MM.1S (cell line): ENCODE results near the gene TCEAL9.

Experiments
- DNase-seq: peaks from one replicate; pipeline ENCODE4 v3.0.0-alpha.2; 2015
- H2AFZ ChIP-seq: fragments of 300-600 bp; sonication (generic); 2 replicates; pipeline ENCODE4 v1.6.0; 2016; ENCODE audit warnings: antibody characterized with exemption, low read length
- H3F3A ChIP-seq: fragments of 300-600 bp; sonication (generic); 2 replicates; pipeline ENCODE4 v1.6.1; 2016; ENCODE audit warnings: mild to moderate bottlenecking, antibody characterized with exemption, low read length, moderate library complexity, mixed read lengths; ENCODE audit not compliant: insufficient read depth
- H3K27ac ChIP-seq: fragments of 300-600 bp; sonication (generic); 2 replicates; pipeline ENCODE4 v1.5.1; 2016; ENCODE audit warnings: mild to moderate bottlenecking, low read length
- H3K27me3 ChIP-seq: fragments of 300-600 bp; sonication (generic); replicated peaks from 2 replicates; pipeline ENCODE4 v1.6.0; 2016; ENCODE audit warnings: low read length; ENCODE audit not compliant: insufficient read depth
- H3K36me3 ChIP-seq: fragments of 300-600 bp; sonication (generic); replicated peaks from 2 replicates; pipeline ENCODE4 v1.6.1; 2016; ENCODE audit warnings: mild to moderate bottlenecking, low read length, mixed read lengths; ENCODE audit not compliant: insufficient read depth
- H3K4me1 ChIP-seq: fragments of 300-600 bp; sonication (generic); 2 replicates; pipeline ENCODE4 v1.6.1; 2016; ENCODE audit warnings: low read length, mixed read lengths
- H3K4me2 ChIP-seq: fragments of 300-600 bp; sonication (generic); 2 replicates; pipeline ENCODE4 v1.6.0; 2016; ENCODE audit warnings: low read depth, low read length
- H3K4me3 ChIP-seq: fragments of 300-600 bp; sonication (generic); 2 replicates; pipeline ENCODE4 v1.5.1; 2016; ENCODE audit warnings: low read length, mixed read lengths
- H3K79me2 ChIP-seq: fragments of 300-600 bp; sonication (generic); 2 replicates; pipeline ENCODE4 v1.6.1; 2016; ENCODE audit warnings: mixed run types, low read length, mixed read lengths
- H3K9ac ChIP-seq: fragments of 300-600 bp; sonication (generic); 2 replicates; pipeline ENCODE4 v1.6.1; 2016; ENCODE audit warnings: low read length, mixed read lengths
- H3K9me2 ChIP-seq: fragments of 300-600 bp; sonication (generic); replicated peaks from 2 replicates; pipeline ENCODE4 v1.6.1; 2016; ENCODE audit warnings: mild to moderate bottlenecking, low read length, mixed read lengths; ENCODE audit not compliant: insufficient read depth
- H3K9me3 ChIP-seq: fragments of 300-600 bp; sonication (generic); replicated peaks from 2 replicates; pipeline ENCODE4 v1.6.1; 2016; ENCODE audit warnings: mild to moderate bottlenecking, low read length, mixed read lengths; ENCODE audit not compliant: insufficient read depth
- H4K20me1 ChIP-seq: fragments of 300-600 bp; sonication (generic); 2 replicates; pipeline ENCODE4 v1.6.1; 2016; ENCODE audit warnings: mild to moderate bottlenecking, low read length, moderate library complexity, mixed read lengths; ENCODE audit not compliant: insufficient read depth
- CTCF ChIP-seq: fragments of 300-600 bp; sonication (generic); IDR thresholded peaks from 2 replicates; pipeline ENCODE4 v1.5.1; 2016; ENCODE audit warnings: antibody characterized with exemption, low read length, mixed read lengths
- EZH2 ChIP-seq: fragments of 300-600 bp; sonication (generic); optimal IDR thresholded peaks from 2 replicates; pipeline ENCODE3; 2017; ENCODE audit warnings: low read depth, mild to moderate bottlenecking, antibody characterized with exemption, low read length, mixed read lengths
- EZH2phosphoT487 ChIP-seq: fragments of 300-600 bp; sonication (generic); IDR thresholded peaks from 2 replicates; pipeline ENCODE4 v1.6.1; 2018; ENCODE audit warnings: antibody characterized with exemption, low read length

TCEAL9 gene

GRCh38 chrX:103372886-103373285 is 16.6 kb downstream of the TCEAL9 start:
- no peaks in the 10 kb centered on the region for H4K20me1 ChIP-seq
- no peak overlapping the region for H2AFZ ChIP-seq
- H3K27ac ChIP-seq, result no peak overlapping the region
- no peaks in the 10 kb centered on the region for H3K79me2 ChIP-seq
- no peak overlapping the region for H3K4me2 ChIP-seq
- H3K9me2 ChIP-seq, result no peaks in the 10 kb centered on the region
- DNase-seq, result no peak
- H3F3A ChIP-seq, result no peaks in the 10 kb centered on the region
- H3K36me3 ChIP-seq, result no peaks in the 10 kb centered on the region
- H3K4me3 ChIP-seq, result no peak overlapping the region
- no peaks in the 10 kb centered on the region for H3K27me3 ChIP-seq
- no peak overlapping the region for H3K9ac ChIP-seq
- TF ChIP-seq EZH2 (no peak), CTCF (no peak), EZH2phosphoT487 (no peak)
- no peaks in the 10 kb centered on the region for H3K4me1 ChIP-seq
- no peaks in the 10 kb centered on the region for H3K9me3 ChIP-seq

GRCh38 chrX:103373581-103373980 is 17.3 kb downstream of the TCEAL9 start:
- Histone ChIP-seq H3K9ac (no peak overlapping the region), H3K4me3 (no peak overlapping the region), H3K4me1 (no peaks in the 10 kb centered on the region), H3K36me3 (no peaks in the 10 kb centered on the region), H4K20me1 (no peaks in the 10 kb centered on the region), H3K9me3 (no peaks in the 10 kb centered on the region), H2AFZ (no peak overlapping the region), H3K27me3 (no peaks in the 10 kb centered on the region), H3K9me2 (no peaks in the 10 kb centered on the region), H3K79me2 (no peaks in the 10 kb centered on the region), H3K27ac (no peak overlapping the region), H3F3A (no peaks in the 10 kb centered on the region), H3K4me2 (no peak overlapping the region)
- TF ChIP-seq EZH2 (no peak), CTCF (no peak), EZH2phosphoT487 (no peak)
- no peak for DNase-seq

- Histone ChIP-seq H2AFZ (peak within 1 kb of the TSS; percentile 56), H3K9me2 (no peaks in the 10 kb centered on the region), H3K4me2 (peak within 1 kb of the TSS; percentile 45; the same call in 1 of the 2 replicates), H3K79me2 (no peaks in the 10 kb centered on the region), H3K9ac (no peak within 1 kb of the TSS), H3K36me3 (no peaks in the 10 kb centered on the region), H3K4me3 (peak within 1 kb of the TSS; percentile 58), H3K9me3 (no peaks in the 10 kb centered on the region), H4K20me1 (no peaks in the 10 kb centered on the region), H3K4me1 (no peaks in the 10 kb centered on the region), H3K27ac (no peak within 1 kb of the TSS), H3K27me3 (no peaks in the 10 kb centered on the region), H3F3A (no peaks in the 10 kb centered on the region)
- TF ChIP-seq EZH2phosphoT487 (no peak), CTCF (no peak), EZH2 (no peak)
- DNase-seq, result no peak
These were observed 20.0 kb downstream of the TCEAL9 start, which contains the start of gene BEX3 for GRCh38 chrX:103376118-103376978. TSS of gene BEX3 (plus strand) at chrX:103376538. CDS start at chrX:103377522, 984 bp downstream.
